HepG2 (cell line): Measurements from ENCODE around the gene ZNF687. TPM values are rescaled to one million over a fixed set of nuclear protein-coding genes. Genes with fewer than 3 reads are reported as not detected.

Experiments
- FOXC1 ChIP-seq: sonication (generic); formaldehyde crosslinking; IDR thresholded peaks from 2 replicates; pipeline ENCODE4 v1.8.0; 2022; ENCODE audit warnings: mild to moderate bottlenecking, missing genetic modification reagents, borderline replicate concordance
- MAX ChIP-seq: IDR thresholded peaks from 2 replicates; pipeline ENCODE4 v1.6.1; 2012; ENCODE audit warnings: inconsistent platforms
- PATZ1 ChIP-seq: sonication (generic); formaldehyde crosslinking; IDR thresholded peaks from 2 replicates; pipeline ENCODE4 v1.4.0; 2020; ENCODE audit warnings: missing genetic modification reagents
- PLSCR1 ChIP-seq: sonication (generic); formaldehyde crosslinking; IDR thresholded peaks from 2 replicates; pipeline ENCODE4 v1.5.0; 2020; ENCODE audit warnings: missing genetic modification reagents, mild to moderate bottlenecking, borderline replicate concordance
- PRDM15 ChIP-seq: sonication (generic); formaldehyde crosslinking; IDR thresholded peaks from 2 replicates; pipeline ENCODE4 v1.4.0; 2020; ENCODE audit warnings: missing genetic modification reagents
- RFXAP ChIP-seq: sonication (generic); formaldehyde crosslinking; IDR thresholded peaks from 2 replicates; pipeline ENCODE4 v1.4.0; 2020; ENCODE audit warnings: missing genetic modification reagents, borderline replicate concordance
- SNAPC4 ChIP-seq: sonication (generic); formaldehyde crosslinking; IDR thresholded peaks from 2 replicates; pipeline ENCODE4 v1.4.0; 2020; ENCODE audit warnings: mild to moderate bottlenecking, missing genetic modification reagents
- TBL1XR1 ChIP-seq: fragments of 150-350 bp; IDR thresholded peaks from 2 replicates; pipeline ENCODE4 v1.6.1; 2014; ENCODE audit warnings: borderline replicate concordance, low read length; ENCODE audit not compliant: partially characterized antibody
- ZBTB37 ChIP-seq: sonication (generic); formaldehyde crosslinking; IDR thresholded peaks from 2 replicates; pipeline ENCODE4 v1.4.0; 2020; ENCODE audit warnings: mild to moderate bottlenecking, missing genetic modification reagents
- ZNF580 ChIP-seq: IDR thresholded peaks from 2 replicates; pipeline ENCODE4 v1.6.1; 2016; ENCODE audit warnings: low read depth, borderline replicate concordance
- ZNF629 ChIP-seq: sonication (generic); formaldehyde crosslinking; conservative IDR thresholded peaks from 2 replicates; pipeline ENCODE4 v1.5.0; 2020; ENCODE audit warnings: missing genetic modification reagents
- ZNF775 ChIP-seq: sonication (generic); formaldehyde crosslinking; IDR thresholded peaks from 2 replicates; pipeline ENCODE4 v1.4.0; 2020; ENCODE audit warnings: missing genetic modification reagents, mild to moderate bottlenecking, moderate library complexity, borderline replicate concordance
- polyA plus RNA-seq, 8 experiments: library from polyadenylated mRNA; depleted of rRNA in 3 of 8; stranded (reverse) in 7 of 8; unstranded in 1 of 8; fragments of >200 nt; fragmentation: Illumina TruSeq in 4 of 8; extraction: Trizol in 4 of 8; gene quantifications; 2 replicates each; pipeline versions ENCODE4 v1.2.1 to v1.2.3, GENCODE V29; 2011 to 2016; ENCODE audit warnings: low read depth in 4 of 8, missing spikeins in 1 of 8, mixed read lengths in 1 of 8; ENCODE audit not compliant: insufficient read depth in 1 of 8
- total RNA-seq, 5 experiments: library from RNA; depleted of rRNA; stranded (reverse); fragments of >200 nt; fragmentation: Illumina TruSeq; extraction: Trizol; gene quantifications; 2 replicates each; pipeline ENCODE4 v1.2.3, GENCODE V29; 2016; ENCODE audit warnings: low read depth in 1 of 5

Gene ZNF687
- total and polyA plus RNA-seq, 2 of the 13 experiments (the other 11 are each of a cell fraction or from before 2014, with no cell fraction given): 14.1 to 16.5 TPM

GRCh38 chr1:151254217-151255213 lies 27.6 kb upstream of the ZNF687 start, which contains the start of gene PSMD4 (continued):
- TF ChIP-seq FOXC1 (CRISPR knock-in tag) (no peak), RFXAP (CRISPR knock-in tag) (peak; percentile 95), PRDM15 (CRISPR knock-in tag) (0 out of 2 replicates have a peak, but pooled peaks have one; percentile 21), MAX (peak; percentile 72), TBL1XR1 (no peak), PLSCR1 (CRISPR knock-in tag) (no peak), ZNF580 (CRISPR knock-in tag) (peak; percentile 50; the same call in 1 of the 2 replicates), PATZ1 (CRISPR knock-in tag) (peak; percentile 39; the same call in 1 of the 2 replicates), ZNF629 (peak; percentile 55), ZBTB37 (CRISPR knock-in tag) (peak; percentile 22; the same call in 1 of the 2 replicates), SNAPC4 (CRISPR knock-in tag) (peak; percentile 43; the same call in 1 of the 2 replicates), ZNF775 (CRISPR knock-in tag) (no peak)
